GM12874 (cell line): ENCODE measurements around the gene VDR.

Source experiments
- CTCF ChIP-seq: IDR thresholded peaks from 2 replicates; pipeline ENCODE4 v1.5.1; 2011; ENCODE audit warnings: low read depth, mild to moderate bottlenecking, control low read depth, low read length, moderate library complexity; ENCODE audit not compliant: insufficient read depth

Gene VDR

GRCh38 chr12:47904713-47905709 lies at the start of gene VDR:
VDR (minus strand) TSS chr12:47904994; CDS start chr12:47879113, 25,881 bp downstream.
- TF ChIP-seq CTCF = peak; percentile 35

- TF ChIP-seq CTCF = no peak
Observed at GRCh38 chr12:47954058-47954457, 49.3 kb upstream of the VDR start.

- TF ChIP-seq CTCF = no peak
Observed at GRCh38 chr12:47950856-47951468, 46.2 kb upstream of the VDR start.

- peak; percentile 97 for TF ChIP-seq CTCF
Observed at GRCh38 chr12:47949441-47950341, 44.9 kb upstream of the VDR start.

- no peak for TF ChIP-seq CTCF
Observed at GRCh38 chr12:47947341-47947740, 42.5 kb upstream of the VDR start.

GRCh38 chr12:47946413-47947323 lies 41.9 kb upstream of the VDR start:
- TF ChIP-seq CTCF = no peak
